Stimulated activated CD4-positive, alpha-beta T cell treated with anti-CD3 and anti-CD28 coated beads, Interleukin-15, amount 100 ng/mL, for 24 hours (primary cell): ENCODE data around the gene ZNF428.
"Not testable (repeated sequence)": the region's sequence is repeated elsewhere in the genome, so short reads cannot be mapped to it uniquely, and the experiment has no call there.

Source experiments
- DNase-seq: peaks from one replicate; pipeline ENCODE4 v3.0.0-alpha.2; 2020

Gene ZNF428

GRCh38 chr19:43639519-43640423 is 20.3 kb upstream of the ZNF428 start, which contains the start of gene CADM4:
CADM4 (minus strand) TSS chr19:43639850; CDS start chr19:43639790, 60 bp downstream.
- DNase-seq = peak; percentile 44

DNA sequence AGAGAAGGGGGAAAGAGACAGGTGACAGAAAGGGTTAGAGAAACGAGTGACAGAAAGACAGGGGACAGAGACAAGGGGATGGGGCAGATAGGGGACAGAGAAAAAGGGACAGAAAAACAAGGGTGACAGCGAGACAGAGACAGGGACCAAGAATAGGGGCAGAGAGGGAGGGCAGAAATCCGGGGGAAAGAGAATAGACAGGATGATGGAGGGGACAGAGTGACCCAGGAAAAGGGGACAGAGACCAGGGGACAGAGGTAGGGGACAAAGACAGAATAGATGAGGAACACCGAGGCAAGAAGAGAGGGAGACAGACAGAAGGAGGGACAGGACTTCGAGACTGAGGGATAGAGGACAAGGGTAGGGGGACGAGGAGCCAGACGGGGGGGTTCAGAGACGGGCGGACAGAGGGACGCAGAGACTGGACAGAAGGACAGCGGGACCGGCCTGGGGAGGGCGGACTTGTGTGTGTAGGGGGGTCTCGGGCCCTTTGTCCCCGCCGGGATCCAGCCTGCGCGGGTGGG is 19.6 kb upstream of the ZNF428 start:
- DNase-seq = no peak

DNA sequence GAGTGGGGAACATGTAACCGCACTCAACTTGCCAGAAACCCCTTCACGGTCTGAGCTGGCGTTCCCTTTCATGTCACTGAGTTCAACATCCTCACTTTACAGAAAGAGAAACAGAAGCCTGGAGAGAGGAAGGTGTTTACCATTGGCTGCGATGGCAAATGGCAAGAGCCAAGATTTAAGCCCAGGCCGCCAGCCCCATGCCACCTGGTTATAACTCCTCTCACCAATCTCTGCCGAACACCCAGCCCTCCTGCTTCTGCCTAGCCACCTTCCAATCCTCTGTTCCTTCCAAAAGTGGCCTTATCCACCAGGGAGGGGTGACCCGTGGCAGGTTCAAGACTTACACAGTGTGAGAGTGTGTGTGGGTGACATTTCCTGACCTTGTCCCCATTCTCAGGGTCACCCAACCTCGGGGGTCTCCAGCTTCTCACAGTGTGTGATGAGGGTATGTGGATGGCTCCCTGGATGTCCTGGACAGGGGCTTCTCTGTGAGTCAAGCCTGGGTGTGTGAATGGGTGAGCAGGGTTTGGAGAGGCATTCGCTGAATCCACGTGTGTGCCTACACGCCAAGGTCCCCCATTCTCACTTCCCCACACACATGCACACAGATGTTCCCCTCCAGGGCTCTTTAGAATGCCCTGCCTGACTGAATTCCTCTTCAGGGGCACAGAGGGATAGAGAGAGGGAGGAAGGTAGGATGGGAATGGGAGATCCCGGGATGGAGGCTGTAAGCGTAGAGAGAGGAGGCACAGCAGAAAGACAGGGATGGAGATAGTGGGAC is 19.0 kb upstream of the ZNF428 start:
- DNase-seq = no peak

DNA sequence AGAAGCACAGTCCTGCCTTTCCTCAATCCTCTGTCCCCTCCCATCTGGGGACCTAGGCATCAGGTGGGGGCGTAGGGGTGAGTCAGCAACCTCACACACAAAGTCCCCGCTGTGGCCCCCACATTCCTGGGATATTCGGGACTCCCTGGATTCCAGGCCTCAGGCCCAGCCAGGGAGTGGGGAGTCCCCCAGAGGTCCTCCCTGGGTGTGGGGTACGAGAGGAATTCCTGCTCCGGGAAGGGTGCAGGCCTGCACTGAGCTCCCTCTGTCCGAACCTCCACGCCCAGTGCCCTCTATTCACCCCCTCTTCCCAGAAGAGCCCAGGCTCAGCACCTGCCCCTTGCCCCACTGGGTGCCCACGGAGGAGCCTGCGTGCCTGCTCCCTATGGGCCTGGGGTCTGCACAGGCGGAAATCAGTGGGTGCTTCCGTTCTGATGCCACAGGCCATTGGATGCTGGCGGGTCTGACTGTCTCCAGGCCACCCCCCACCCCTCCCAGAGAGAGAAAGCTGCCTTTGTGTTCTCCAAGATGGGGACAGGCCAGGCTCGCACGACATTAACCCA is 16.8 kb upstream of the ZNF428 start:
- no peak for DNase-seq

GRCh38 chr19:43635561-43635940 is 16.1 kb upstream of the ZNF428 start:
- DNase-seq = not testable (repeated sequence)

DNA sequence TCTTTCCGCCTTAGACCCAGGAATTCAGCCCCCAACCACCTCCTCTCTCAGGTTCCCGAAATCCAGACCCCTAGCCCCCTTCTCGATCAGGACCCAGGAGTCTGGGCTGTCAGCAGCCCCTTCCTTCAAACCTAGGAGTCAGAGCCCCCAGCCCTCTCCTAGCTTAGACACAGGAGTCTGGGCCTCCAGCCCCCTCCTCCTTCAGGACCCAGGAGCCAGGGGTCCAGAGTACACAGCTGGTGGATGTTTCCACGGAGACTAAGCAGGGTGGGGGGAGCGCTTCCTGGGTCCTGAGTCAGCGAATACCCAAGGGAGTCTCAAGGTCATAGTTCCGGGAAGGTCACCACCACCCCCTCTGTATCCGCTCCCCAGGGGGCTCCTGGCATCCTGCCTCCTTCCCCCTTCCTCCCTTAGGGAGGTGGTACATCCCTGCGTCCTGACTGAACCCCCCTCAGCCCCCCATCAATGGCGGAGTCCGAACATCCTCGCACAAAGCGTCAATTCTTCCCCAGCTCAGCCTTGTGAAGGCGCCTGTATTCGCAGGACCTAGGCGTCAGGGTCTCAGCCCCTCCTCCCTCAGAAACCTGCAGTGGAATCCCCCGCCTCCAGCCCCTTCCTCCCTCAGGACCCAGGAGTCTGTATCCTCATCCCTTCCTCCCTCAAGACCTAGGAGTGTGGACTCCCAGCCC is 15.6 kb upstream of the ZNF428 start:
- DNase-seq = no peak

DNA sequence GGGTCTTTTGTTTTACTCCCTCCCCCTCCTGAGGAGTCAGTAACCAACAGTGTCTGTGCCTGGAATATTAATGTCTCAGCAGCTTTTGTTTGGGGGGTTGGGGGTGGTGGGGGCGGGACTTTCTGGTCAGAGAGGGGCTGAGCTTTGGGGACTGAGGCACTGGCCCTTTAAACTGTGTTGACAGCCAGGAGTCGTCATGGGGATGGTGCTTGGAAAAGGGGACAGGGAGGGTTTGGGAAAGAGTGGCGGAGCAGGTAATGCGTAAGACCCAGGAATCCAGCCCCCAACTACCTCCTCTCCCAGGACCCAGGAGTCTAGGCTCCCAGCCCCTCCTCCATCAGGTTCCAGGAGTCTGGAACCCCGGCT is 15.1 kb upstream of the ZNF428 start:
- no peak for DNase-seq

DNA sequence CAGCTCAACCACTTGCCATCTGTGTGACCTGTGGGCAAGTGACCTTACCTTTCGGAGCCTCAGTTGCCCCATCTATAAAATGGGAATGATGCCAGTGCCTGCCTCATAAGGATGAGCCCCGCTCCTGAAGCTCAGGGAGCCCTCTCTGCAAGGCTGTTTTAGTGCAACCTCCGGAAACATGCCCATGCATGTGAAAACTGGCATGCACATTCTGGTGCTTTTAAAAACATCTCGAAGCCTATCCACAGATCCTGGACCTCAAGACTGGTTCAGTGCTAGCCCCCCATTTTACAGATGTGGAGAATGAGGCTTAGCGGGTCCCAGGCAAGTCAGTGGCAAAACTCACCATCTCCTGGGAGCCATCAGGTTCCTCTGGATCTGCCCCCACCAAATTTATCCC is 14.6 kb upstream of the ZNF428 start:
- no peak for DNase-seq

GRCh38 chr19:43633520-43633919 is 14.1 kb upstream of the ZNF428 start:
- no peak for DNase-seq

GRCh38 chr19:43631491-43631890 is 12.1 kb upstream of the ZNF428 start:
- DNase-seq = no peak

DNA sequence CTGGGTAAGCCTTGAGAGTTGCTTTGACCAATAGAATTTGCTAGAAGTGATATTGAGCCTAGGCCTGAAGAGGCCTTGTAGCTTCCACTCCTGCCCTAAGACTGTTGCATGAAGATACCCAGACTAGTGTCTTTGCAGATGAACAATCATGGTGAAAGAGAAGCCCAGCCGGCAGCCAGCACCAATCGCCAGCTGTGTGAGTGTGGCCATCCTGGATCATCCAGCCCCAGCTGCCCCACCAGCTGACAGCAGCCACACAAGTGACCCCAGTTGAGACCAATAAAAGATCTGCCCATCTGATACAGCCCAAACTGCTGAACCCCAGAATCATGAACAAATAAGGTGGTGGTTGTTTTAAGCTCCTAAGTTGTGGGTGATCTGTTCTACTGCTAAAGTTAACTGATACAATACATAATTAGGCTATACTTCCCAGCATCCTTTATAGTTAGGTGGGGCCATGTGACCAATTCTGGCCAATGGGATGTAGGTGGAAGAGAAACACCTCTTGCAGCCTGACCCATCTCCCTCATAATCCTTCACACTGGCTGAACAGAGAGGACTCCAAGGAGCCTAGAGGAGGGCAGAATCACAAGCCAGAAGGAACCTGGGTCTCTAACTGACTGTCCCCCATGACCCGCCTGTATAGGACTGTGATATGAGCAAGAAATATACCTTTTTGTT is 9.4 kb upstream of the ZNF428 start:
- no peak for DNase-seq

- no peak for DNase-seq
Measured at GRCh38 chr19:43626838-43627237, 7.4 kb upstream of the ZNF428 start.

DNA sequence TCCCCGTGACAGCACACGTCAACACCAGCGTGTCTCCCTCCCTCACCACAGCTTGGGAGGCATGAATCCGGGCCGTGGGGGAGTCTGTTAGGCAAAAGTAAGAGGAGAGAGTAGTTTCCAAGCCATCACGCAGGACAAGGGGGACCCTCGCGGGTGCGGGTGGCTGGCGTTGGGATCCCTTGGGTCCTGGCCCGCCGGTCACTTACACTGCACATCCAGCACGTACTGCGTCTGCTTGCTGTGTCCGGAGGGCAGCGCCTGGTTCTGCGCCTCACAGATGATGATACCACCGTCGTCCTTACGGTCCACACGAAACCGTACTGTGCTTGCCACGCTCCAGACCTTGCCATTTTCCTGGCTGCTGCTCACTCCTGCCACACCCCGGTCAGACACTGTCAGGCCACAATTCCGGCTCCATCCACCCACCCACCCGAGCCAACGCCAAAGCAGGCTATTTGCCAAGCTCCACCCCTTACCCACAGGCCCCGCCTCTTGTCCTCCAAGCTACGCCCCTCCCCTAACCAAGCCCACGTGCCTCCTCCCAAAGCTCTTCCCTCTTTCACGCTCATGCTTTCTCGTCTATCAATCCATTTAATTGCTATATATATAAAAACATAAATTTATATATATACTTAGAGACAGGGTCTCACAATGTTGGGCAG is 6.6 kb upstream of the ZNF428 start:
- DNase-seq = peak; percentile 30

DNA sequence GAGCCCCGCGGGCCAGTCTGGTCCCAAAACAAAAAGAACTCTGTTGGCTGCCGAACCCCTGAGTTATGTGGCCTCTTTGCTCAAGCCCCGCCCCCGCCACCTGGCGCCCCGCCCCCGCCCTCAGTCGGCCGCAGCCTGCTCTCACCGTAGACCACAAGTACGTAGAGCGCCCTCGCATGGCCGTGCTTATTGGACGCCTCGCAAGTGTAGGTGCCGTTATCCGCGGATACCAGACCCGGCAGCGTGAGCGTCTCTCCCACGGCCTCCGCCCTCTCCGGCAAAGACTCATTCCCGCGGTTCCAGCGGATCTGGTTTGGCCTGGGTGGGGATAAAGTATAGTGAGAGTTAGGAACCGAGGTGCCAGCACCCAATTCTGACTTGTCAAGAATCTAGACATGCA is 5.5 kb upstream of the ZNF428 start:
- peak; percentile 92 for DNase-seq

DNA sequence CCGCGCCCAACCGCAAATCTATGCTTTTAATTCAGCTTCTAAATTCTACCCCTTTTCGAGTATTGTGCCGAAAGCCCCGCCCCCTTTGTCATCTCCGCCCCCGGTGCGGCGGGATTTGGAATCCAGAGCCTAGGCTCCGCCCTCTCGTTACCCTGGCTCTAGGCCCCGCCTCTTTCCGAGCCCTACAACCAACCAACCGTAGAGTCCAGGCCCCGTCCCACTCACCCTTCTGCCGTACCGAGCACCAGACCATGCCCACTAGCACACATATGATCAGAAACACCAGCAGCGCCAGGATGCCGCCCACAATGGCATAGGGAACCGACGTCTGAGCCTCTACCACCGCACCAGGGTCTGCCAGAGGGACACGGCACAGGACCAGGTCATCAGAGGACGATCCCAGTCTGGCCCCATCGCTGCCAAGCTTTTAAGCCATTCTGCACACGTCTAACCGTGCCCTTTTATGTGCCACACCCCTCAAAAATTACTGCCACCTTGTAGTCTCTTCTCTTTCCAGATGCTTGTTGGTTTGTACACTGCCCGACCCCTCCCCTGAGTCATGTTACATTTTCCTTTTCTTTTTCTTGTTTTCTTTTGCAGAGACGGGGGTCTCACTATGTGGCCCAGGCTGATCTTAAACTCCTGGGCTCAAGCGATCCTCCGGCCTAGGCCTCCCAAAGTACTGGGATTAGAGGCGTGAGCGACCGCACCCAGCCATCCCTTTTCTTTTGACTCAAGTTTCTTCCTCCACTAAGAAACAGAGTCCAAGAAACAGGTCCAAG is 4.7 kb upstream of the ZNF428 start:
- DNase-seq = peak; percentile 41

DNA sequence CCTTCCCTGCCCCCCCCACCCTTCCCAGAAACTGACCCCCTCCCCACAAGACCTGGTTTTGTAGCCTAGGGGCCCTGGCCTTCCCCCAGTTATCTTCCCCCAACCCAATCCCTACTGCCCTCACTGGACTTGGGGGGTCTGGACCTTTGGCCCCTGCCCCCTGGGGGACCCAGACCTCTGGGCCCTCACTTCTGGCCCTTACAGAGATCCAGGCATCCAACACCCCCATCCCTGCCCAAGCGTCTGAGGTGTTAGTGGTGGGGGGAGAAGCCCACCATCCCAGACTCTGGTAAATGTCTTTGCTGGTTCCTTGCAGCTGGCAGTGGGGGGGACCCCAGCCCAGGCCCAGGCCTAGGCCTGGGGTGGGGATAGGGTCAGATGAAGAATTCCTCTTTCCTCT is 3.5 kb upstream of the ZNF428 start:
- DNase-seq = no peak

GRCh38 chr19:43622070-43622469 is 2.6 kb upstream of the ZNF428 start:
- no peak for DNase-seq

- DNase-seq = no peak
Measured at GRCh38 chr19:43620061-43621001, 902 bp upstream of the ZNF428 start.

- DNase-seq = peak; percentile 71
Measured at GRCh38 chr19:43618921-43619261, 538 bp downstream of the ZNF428 start.

DNA sequence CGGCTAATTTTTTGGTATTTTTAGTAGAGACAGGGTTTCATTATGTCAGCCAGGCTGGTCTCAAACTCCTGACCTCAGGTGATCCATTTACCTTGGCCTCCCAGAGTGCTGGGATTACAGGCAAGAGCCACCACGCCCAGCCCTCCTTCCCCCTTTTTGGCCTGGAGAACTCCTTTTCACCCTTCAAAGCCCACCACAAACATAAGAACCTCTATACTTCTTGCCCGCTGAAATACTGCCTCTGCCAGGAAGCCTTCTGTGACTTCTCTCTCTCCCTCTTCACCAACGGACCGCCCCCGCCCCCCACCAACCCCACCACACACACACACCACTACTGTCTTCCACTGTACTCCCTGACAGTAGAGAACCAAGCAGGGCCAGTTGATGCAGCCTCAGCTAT is 2.5 kb downstream of the ZNF428 start:
- DNase-seq = no peak
